IMR-90 (cell line): ENCODE measurements around the gene PSMB5. TPM values are rescaled to one million over a fixed set of nuclear protein-coding genes. Genes with fewer than 3 reads are reported as not detected.

Source experiments
- ATAC-seq: fragments of 200-7000 bp; cut with Tn5 transposase; 2 replicates; pipeline ENCODE4 v1.9.1; 2020; ENCODE audit warnings: low read depth, mild to moderate bottlenecking, moderate library complexity
- BruUV-seq: library from RNA; stranded (reverse); fragments of 400-500 nt; replicated peaks from 2 replicates; lab custom pipeline; 2021; lab: Mats Ljungman, UMichigan
- CTCF ChIA-PET: fragments of 300-600 bp; formaldehyde crosslinking; extraction: SDS; loops from one replicate; lab custom pipeline; 2021; ENCODE audit warnings: antibody characterized with exemption; lab: Yijun Ruan, JAX
- POLR2A ChIA-PET: fragments of 300-600 bp; sonication (Branson Sonifier 250); formaldehyde crosslinking; loops from one replicate; lab custom pipeline; 2022; ENCODE audit warnings: antibody characterized with exemption; ENCODE audit not compliant: unreplicated experiment; lab: Charles Lee
- DNase-seq: peaks from one replicate; pipeline ENCODE4 v3.0.0; 2013
- H2AFZ ChIP-seq: replicated peaks from 2 replicates; pipeline ENCODE3; 2013; ENCODE audit warnings: low read length, mild to moderate bottlenecking; ENCODE audit not compliant: poor library complexity
- H2AK5ac ChIP-seq: 2 replicates; pipeline ENCODE4 v1.6.1; 2013; ENCODE audit warnings: low read depth, low read length, inconsistent platforms
- H2AK9ac ChIP-seq: replicated peaks from 2 replicates; pipeline ENCODE3; 2013; ENCODE audit warnings: mild to moderate bottlenecking, low read depth, low read length, moderate library complexity; ENCODE audit not compliant: poor library complexity
- H2BK120ac ChIP-seq: 2 replicates; pipeline ENCODE4 v1.6.1; 2013; ENCODE audit warnings: low read depth, low read length, inconsistent platforms
- H2BK15ac ChIP-seq: 3 replicates; pipeline ENCODE4 v1.6.1; 2013; ENCODE audit warnings: low read depth, low read length, inconsistent platforms
- H2BK20ac ChIP-seq: 2 replicates; pipeline ENCODE4 v1.6.1; 2013; ENCODE audit warnings: low read depth, mild to moderate bottlenecking, inconsistent platforms, low read length, moderate library complexity
- H2BK5ac ChIP-seq: 2 replicates; pipeline ENCODE4 v1.6.1; 2013; ENCODE audit warnings: mild to moderate bottlenecking, low read depth, low read length, inconsistent platforms; ENCODE audit not compliant: poor library complexity, severe bottlenecking
- H3K14ac ChIP-seq: replicated peaks from 2 replicates; pipeline ENCODE4 v1.6.1; 2013; ENCODE audit warnings: low read depth, low read length, inconsistent platforms
- H3K18ac ChIP-seq: 2 replicates; pipeline ENCODE4 v1.6.1; 2013; ENCODE audit warnings: low read depth, low read length, control low read depth
- H3K23ac ChIP-seq: 2 replicates; pipeline ENCODE4 v1.6.1; 2013; ENCODE audit warnings: low read depth, low read length, inconsistent platforms
- H3K27ac ChIP-seq: 2 replicates; pipeline ENCODE4 v1.5.1; 2013; ENCODE audit warnings: mild to moderate bottlenecking, control low read depth, low read length; ENCODE audit not compliant: insufficient read depth
- H3K27me3 ChIP-seq: 2 replicates; pipeline ENCODE4 v1.6.1; 2013; ENCODE audit warnings: low read length; ENCODE audit not compliant: control insufficient read depth, insufficient read depth
- H3K36me3 ChIP-seq: 2 replicates; pipeline ENCODE4 v1.6.1; 2013; ENCODE audit warnings: low read length, mixed read lengths; ENCODE audit not compliant: control insufficient read depth, insufficient read depth
- H3K4ac ChIP-seq: 2 replicates; pipeline ENCODE4 v1.6.1; 2013; ENCODE audit warnings: low read depth, low read length, inconsistent platforms
- H3K4me1 ChIP-seq: 2 replicates; pipeline ENCODE4 v1.6.1; 2013; ENCODE audit warnings: low read length, mixed read lengths; ENCODE audit not compliant: control insufficient read depth, insufficient read depth
- H3K4me2 ChIP-seq: 2 replicates; pipeline ENCODE4 v1.6.1; 2013; ENCODE audit warnings: low read depth, mild to moderate bottlenecking, control low read depth, low read length, moderate library complexity
- H3K4me3 ChIP-seq: 2 replicates; pipeline ENCODE4 v1.5.1; 2013; ENCODE audit warnings: low read depth, mild to moderate bottlenecking, control low read depth, low read length, moderate library complexity; ENCODE audit not compliant: insufficient read depth
- H3K56ac ChIP-seq: 2 replicates; pipeline ENCODE4 v1.6.1; 2013; ENCODE audit warnings: low read length, inconsistent platforms; ENCODE audit not compliant: insufficient read depth; ENCODE audit errors: extremely low read depth
- H3K79me1 ChIP-seq, 2 experiments: 2 replicates each; pipeline ENCODE4 v1.6.1; 2013; ENCODE audit warnings: low read length in 2 of 2, inconsistent platforms in 1 of 2, low read depth in 1 of 2
- H3K9ac ChIP-seq: 2 replicates; pipeline ENCODE4 v1.6.1; 2013; ENCODE audit warnings: low read depth, low read length, control low read depth
- H3K9me1 ChIP-seq: 2 replicates; pipeline ENCODE4 v1.6.1; 2013; ENCODE audit warnings: low read length, inconsistent platforms; ENCODE audit not compliant: insufficient read depth
- H3K9me3 ChIP-seq: 2 replicates; pipeline ENCODE4 v1.6.1; 2013; ENCODE audit warnings: low read length; ENCODE audit not compliant: control insufficient read depth, insufficient read depth
- H4K20me1 ChIP-seq: 2 replicates; pipeline ENCODE4 v1.6.1; 2013; ENCODE audit warnings: low read length, inconsistent platforms; ENCODE audit not compliant: insufficient read depth
- H4K5ac ChIP-seq: 2 replicates; pipeline ENCODE4 v1.6.1; 2013; ENCODE audit warnings: mild to moderate bottlenecking, low read depth, low read length, control low read depth
- H4K8ac ChIP-seq, 2 experiments: 2 replicates each; pipeline ENCODE4 v1.6.1; 2013; ENCODE audit warnings: low read depth in 2 of 2, low read length in 2 of 2, control low read depth in 1 of 2, inconsistent platforms in 1 of 2
- H4K91ac ChIP-seq: 2 replicates; pipeline ENCODE4 v1.6.1; 2013; ENCODE audit warnings: low read depth, low read length, inconsistent platforms; ENCODE audit not compliant: insufficient read depth
- RAD21 ChIP-seq: IDR thresholded peaks from 2 replicates; pipeline ENCODE4 v1.6.1; 2012; ENCODE audit warnings: low read length, improper control_type of control experiment
- RCOR1 ChIP-seq: IDR thresholded peaks from 2 replicates; pipeline ENCODE4 v1.6.1; 2012; ENCODE audit warnings: mild to moderate bottlenecking, low read length, improper control_type of control experiment; ENCODE audit not compliant: insufficient replicate concordance
- USF2 ChIP-seq: fragments of 150-350 bp; IDR thresholded peaks from 2 replicates; pipeline ENCODE4 v1.6.1; 2017; ENCODE audit warnings: mild to moderate bottlenecking, antibody characterized with exemption, low read length, low read depth
- WGBS, 2 experiments: methylation state at CpG; one replicate each; pipeline versions ENCODE4 v1.1.5 to v1.1.7; 2013; ENCODE audit warnings: missing lambda C conversion rate in 2 of 2; ENCODE audit not compliant: insufficient read length in 1 of 2; ENCODE audit errors: extremely low coverage in 2 of 2; 5-methylcytosine and 5-hydroxymethylcytosine counted together
- dilution Hi-C: fragments of 300-500 bp; cut with HindIII; formaldehyde crosslinking; loops from one replicate; pipeline ENCODE4 v1.14.3; 2018; ENCODE audit warnings: low sequenced_read_pairs; ENCODE audit not compliant: unreplicated experiment
- in situ Hi-C: fragments of 300-500 bp; cut with MboI; formaldehyde crosslinking; loops from 3 replicates; pipeline ENCODE4 v1.14.3; 2019; ENCODE audit warnings: low sequenced_read_pairs, inconsistent platforms, mixed read lengths
- intact Hi-C: fragments of 100-400 bp; cut with micrococcal nuclease; formaldehyde crosslinking; loops from 2 replicates; pipeline ENCODE4 v1.10.0; 2022
- polyA plus RNA-seq, 3 experiments: library from polyadenylated mRNA; depleted of rRNA; stranded (reverse); fragments of >200 nt; gene quantifications; 2 replicates each; pipeline ENCODE4 v1.2.3, GENCODE V29; 2012; ENCODE audit warnings: low replicate concordance in 1 of 3
- total RNA-seq: library from RNA; depleted of rRNA; stranded (reverse); fragments of >200 nt; gene quantifications from 2 replicates; pipeline ENCODE4 v1.2.3, GENCODE V29; 2012

The PSMB5 gene
- total and polyA plus RNA-seq, 2 of the 4 experiments (the other 2 are of a cell fraction) = 310 to 321 TPM

GRCh38 chr14:23074906-23075305 is 40.2 kb upstream of the PSMB5 start:
- Histone ChIP-seq H2BK5ac (no peak overlapping the region), H3K27ac (no peak overlapping the region), H2BK120ac (no peak overlapping the region), H2AFZ (no peak overlapping the region), H2AK5ac (no peak overlapping the region), H3K27me3 (no peaks in the 10 kb centered on the region), H4K91ac (no peak overlapping the region), H3K4me2 (no peak overlapping the region), H4K5ac (no peak overlapping the region), H3K4me1 (peaks cover 17% of the 10 kb centered on the region), H3K9me3 (no peaks in the 10 kb centered on the region), H3K9me1 (peaks cover 8% of the 10 kb centered on the region), H3K18ac (no peak overlapping the region), H3K4ac (no peak overlapping the region), H4K20me1 (peaks cover 9% of the 10 kb centered on the region; the same call in 1 of the 2 replicates), H3K56ac (no peak overlapping the region), H3K4me3 (no peak overlapping the region), H3K79me1 (peaks cover 21 to 52% of the 10 kb centered on the region in 2 experiments), H2BK20ac (no peak overlapping the region), H4K8ac (no peak overlapping the region), H2BK15ac (no peak overlapping the region), H3K23ac (no peak overlapping the region), H3K9ac (no peak overlapping the region), H2AK9ac (no peak overlapping the region), H3K14ac (no peak overlapping the region), H3K36me3 (peaks cover 32% of the 10 kb centered on the region)
- BruUV-seq = no TSS peak
- DNase-seq (no peak), ATAC-seq (no peak)
- no CpG with 5 or more reads among the region's 1 CpG for WGBS, 2 experiments
- ChIA-PET CTCF (interaction anchor here (0.6 kb wide), 1 partner anchor 13 kb away, joined by 7 read pairs; no protein-coding TSS in a partner anchor), POLR2A (no interaction called here)
- dilution Hi-C loops (no loop called here), in situ Hi-C loops (loop anchor here (25.0 kb wide), 1 partner anchor 1062 kb away; the partner anchor contains the start of genes EMC9, FITM1, PSME1 and PSME2), intact Hi-C loops (loop anchor here (5.0 kb wide), 1 partner anchor 112 kb away; no protein-coding TSS in a partner anchor)
- TF ChIP-seq RAD21 (no peak), RCOR1 (no peak), USF2 (no peak)
